NOMO-1 treated with dmso at 0.1 percent for 144 hours (cell line): ENCODE results near the gene PLEKHA4.

Source experiments
- DNase-seq: peaks from one replicate; lab custom pipeline; 2025; ENCODE audit not compliant: unreplicated experiment; lab: John Stamatoyannopoulos, UW

Gene PLEKHA4

DNA sequence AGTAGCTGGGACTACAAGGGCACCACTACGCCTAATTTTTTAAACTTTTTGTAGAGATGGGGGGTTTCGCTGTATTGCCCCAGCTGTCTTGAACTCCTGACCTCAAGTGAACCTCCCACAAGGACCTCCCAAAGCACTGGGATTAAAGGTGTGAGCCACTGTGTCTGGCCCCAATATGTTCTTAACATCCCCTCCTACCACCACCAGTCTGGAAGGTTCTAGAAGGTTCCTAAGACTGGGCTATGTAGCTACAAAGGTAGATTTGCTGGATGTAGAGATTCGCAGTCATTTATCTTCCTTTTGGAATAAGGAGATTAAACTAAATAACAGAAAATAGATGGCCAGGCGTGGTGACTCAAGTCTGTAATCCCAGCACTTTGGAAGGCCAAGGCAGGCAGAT is 37.5 kb downstream of the PLEKHA4 start:
- DNase-seq, result no peak

DNA sequence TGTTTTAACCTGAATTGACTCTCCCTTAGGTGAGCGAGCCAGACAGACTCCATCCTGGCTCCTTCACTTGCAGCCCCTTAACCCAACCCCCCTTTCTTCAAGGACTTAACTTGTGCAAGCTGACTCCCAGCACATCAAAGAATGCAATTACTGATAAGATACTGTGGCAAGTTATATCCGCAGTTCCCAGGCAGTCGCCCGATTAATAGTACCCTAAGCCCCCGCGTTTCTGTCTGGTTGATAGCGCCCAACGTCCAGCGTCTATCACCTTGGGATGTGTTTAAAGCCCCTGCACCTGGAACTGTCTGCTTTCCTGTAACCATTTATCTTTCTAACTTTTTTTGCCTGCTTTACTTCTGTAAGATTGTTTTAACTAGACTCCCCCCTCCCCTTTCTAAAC is 38.3 kb downstream of the PLEKHA4 start:
- no peak for DNase-seq

DNA sequence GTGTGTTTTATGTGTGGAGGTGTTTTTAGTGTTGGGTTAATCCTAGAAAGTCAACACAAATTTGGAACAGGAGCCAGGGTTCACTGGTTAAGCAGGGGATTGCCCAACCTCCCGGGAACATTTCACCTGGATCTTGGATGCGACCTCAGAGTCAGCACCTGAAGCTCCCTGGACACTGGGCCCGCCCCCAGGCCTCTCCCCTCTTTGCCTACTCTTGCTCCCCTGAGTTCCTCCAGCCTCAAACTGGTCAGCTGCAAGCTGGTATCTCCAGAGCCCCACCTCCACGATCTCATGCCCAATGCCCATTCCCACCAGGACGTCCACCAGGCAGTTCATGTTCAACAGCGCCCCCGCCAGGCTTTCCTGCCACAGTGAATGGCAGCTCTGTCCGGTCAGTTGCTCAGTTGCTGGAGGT is 41.8 kb downstream of the PLEKHA4 start:
- DNase-seq, result no peak

DNA sequence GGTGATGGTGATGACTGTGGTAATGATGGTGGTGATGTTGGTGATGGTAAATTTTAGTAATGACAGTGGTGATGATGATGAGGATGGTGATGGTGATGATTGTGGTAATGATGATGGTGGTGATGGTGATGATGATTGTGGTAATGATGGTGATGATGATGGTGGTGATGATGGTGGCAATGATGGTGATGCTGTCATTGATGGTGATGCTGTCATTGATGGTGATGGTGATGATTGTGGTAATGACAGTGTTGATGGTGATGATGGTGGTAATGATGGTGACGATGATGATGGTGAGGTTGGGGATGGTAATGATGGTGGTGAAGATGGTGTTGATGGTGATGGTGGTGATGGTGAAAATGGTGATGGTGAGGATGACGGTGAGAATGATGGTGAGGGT is 45.9 kb downstream of the PLEKHA4 start:
- no peak for DNase-seq

DNA sequence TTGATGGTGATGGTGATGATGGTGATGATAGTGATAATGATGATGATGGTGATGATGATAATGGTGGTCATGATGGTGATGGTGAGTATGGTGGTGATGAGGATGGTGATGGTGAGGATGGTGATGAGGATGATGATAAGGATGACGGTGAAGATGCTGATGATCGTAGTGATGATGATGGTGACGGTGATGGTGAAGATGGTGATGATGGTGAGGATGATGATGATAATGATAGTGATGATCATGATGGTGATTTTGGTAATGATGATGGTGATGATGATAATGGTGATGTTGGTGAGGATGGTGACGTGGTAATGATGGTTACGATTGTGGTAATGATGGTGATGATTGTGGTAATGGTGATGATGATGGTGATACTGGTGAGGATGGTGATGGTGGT is 46.8 kb downstream of the PLEKHA4 start:
- no peak for DNase-seq

DNA sequence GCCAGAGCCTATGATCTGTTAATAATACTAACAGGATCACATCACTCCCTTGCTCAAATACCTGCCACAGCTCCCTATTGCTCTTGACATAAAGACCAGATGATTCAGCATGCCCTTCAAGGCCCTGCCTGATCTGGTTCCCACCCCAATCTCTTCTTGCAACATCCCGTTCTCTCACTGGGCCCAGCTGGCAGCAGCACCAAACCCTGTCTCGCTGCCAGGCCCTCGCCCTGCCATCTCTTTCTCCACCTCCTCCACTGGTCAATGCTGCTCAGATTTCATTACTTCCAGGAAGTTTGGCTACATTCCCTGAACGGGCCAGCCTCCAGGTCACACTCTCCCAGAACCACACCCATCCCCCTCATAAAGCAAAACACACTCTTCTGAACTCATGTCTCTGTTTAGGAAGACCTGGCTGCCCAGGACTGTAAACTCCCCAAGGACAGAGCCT is 49.0 kb downstream of the PLEKHA4 start:
- no peak for DNase-seq

DNA sequence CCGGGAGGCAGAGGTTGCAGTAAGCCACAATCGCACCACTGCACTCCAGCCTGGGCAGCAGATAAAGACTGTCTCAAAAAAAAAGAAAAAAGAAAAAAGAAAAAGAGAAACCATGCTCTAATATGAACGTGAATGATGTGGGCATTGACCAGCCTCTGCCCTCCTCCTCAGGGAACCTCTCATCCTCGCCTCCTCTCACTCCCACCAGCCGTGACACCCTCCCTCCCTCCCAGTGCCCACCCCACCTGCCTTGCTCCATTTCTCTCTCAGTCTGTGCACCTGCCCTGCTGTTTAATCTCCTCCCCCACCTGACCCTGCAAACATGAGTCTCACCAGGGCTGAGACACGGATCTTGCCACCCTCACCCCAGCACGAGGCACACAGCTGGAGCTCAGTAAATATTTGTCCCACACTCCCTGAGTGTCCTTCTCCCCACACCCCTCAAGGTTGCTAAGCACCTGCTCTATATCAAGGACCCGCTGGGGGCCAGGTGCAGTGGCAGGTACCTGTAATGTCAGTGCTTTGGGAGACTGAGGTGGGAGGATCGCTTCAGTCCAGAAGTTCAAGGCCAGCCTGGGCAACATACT is 50.1 kb downstream of the PLEKHA4 start:
- DNase-seq, result no peak

DNA sequence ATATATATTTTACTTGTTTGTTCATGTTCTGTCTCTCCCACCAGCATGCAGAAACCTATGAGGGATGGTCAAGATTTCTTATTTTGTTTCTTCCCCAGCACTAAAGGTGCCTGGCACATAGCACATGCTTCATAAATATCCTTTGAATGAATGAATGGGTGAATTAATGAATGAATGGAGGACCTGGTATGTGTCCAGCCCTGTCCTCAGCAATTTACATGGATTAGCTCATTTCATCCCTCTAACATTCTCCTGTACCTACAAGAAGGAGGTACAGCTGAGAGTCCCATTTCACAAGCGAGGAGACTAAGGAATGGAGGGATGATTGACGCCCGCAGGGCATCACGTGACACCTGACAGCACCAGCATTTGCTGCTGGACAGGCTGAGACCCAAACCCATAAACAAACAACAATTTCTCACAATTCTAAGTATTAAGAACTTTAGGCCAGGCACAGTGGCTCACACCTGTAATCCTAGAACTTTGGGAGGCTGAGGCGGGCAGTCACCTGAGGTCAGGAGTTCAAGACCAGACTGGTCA is 50.8 kb downstream of the PLEKHA4 start:
- DNase-seq, result no peak

DNA sequence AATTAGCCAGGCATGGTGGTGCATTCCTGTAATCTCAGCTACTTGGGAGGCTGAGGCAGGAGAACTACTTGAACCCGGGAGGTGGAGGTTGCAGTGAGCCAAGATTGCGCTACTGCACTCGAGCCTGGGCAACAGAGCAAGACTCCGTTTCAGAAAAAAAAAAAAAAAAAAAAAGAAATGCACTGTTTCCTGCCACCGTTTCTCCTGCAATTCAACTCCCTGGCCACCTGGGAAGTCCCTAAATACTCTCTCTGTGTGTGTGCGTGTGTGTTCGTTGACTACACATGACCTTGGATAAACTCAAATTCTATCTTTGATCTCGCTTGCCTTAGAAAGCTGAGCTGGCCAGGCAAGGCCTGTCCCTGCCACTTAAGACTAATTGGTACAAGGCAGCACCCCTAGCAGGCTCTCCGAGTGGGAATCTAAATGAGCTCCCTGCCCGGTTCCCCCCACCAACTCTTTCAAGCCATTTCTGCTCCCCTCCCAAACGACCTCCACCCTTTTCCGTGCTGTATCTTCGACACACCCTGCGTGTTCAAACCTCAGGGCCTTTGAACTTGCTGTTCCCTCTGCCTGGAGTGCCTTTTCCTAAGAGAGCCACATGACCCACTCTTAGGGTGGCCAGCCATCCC is 52.4 kb downstream of the PLEKHA4 start:
- DNase-seq, result no peak

DNA sequence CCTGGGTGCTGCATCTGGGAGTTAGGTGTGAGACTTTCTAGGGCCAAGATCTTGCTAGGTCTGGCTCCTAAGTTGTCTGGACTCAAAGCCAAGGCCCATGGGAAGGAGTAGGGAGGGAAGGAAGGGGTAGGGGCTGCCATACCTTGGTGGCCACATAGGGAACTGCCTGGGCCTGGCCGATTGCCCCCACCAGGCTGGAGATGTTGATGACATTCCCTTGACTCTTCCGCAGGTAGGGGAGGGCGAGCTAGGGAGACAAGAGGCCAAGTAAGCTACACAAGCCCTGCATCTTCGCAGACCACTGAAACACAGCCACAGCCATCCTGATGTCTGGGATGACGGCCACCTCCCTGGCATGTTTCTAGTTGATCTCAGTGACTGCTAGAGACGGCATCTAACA is 53.5 kb downstream of the PLEKHA4 start:
- DNase-seq, result no peak

DNA sequence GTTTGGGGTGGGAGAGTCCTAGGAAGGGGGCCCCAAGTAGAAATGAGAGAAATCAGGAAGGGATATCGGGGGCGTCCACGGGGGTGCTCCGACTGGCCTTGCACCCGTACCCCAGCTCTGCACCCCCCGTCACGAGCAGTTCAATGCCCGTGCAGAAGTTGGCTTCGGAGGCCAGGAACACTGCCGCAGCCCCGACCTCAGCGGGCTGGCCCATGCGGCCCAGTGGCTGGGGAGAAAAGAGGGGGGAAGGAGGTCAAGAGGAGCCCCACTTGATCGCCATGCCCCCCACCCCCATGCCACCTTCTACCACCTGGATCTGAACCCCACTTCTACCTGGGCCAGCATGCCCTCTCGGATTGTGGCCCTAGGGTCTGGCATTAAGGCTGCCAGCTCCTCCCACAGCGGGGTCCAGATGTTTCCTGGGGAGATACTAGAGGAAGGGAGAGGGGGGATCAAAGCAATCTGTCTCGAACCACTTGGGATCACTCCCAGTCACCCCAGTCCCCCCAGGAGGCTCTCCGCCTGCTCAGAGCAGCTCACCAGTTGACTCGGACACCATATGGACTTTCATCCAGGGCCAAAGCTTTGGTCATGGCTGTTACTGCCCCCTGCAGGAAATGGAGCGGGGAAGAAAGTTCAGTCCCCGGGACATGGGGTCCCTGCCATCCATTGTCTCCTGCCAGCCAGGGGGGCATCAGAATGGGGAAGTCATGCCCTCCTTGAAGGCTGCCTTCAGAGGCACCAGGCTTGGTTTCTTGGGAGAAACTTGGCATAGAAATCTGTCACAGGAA is 55.1 kb downstream of the PLEKHA4 start:
- no peak for DNase-seq

DNA sequence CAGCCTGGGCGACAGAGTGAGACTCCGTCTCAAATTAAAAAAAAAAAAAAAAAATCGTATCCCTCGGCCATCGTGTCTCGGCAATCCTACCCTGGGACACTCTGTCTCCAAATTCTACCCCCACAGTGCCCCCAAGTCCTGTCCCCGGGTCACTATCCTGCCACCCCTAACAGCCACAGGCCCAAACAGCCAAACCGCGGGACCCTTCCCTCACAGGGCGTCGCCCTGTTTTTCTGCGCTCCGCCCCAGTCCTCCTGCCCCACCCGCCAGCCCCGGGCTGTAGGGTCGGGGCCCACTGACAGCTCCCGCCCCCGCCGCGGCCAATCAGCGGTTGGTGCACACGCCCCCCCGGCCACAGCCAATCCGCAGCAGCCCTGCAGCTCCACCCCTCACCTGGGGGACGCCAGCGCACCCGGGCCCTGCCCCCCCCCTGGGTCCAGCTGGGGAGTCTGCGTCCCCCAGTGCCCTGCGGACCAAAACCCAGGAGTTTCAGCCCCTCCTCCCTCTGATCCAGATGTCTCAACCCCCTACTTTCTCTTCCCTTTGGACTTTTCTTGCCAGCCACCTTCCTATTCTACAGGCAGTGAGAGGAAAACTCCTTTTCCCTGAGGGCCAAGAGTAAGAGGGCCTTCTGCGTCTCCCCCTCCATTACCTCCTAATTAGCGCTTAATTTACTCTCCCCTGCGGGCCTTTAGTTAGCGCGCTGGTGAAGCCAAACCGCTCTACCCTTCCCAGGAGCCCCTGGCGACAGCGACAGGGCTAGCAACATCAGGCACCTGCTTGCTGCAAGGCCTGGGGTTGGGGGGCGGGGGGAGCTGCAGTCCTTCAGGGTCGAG is 56.1 kb downstream of the PLEKHA4 start:
- peak; percentile 65 for DNase-seq

DNA sequence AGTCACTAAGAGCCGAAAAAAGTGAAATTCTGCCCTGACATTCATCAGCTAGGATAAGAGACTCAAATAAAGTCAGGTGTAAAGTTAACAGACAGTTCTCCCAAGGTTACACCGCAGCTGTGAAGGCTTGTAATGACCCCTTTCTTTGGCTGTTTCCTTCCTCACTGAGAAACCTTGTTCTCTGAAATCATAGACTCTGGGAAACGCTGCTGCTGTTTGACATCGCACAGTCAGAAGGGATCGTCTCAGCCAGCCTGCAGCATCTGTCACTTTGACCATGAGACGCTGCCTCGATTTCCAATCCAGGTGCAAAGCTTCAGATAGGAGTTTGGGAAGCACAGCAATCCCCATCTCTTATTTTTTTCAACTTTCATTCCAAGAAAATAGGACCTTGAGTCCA is 58.3 kb downstream of the PLEKHA4 start:
- DNase-seq, result no peak

DNA sequence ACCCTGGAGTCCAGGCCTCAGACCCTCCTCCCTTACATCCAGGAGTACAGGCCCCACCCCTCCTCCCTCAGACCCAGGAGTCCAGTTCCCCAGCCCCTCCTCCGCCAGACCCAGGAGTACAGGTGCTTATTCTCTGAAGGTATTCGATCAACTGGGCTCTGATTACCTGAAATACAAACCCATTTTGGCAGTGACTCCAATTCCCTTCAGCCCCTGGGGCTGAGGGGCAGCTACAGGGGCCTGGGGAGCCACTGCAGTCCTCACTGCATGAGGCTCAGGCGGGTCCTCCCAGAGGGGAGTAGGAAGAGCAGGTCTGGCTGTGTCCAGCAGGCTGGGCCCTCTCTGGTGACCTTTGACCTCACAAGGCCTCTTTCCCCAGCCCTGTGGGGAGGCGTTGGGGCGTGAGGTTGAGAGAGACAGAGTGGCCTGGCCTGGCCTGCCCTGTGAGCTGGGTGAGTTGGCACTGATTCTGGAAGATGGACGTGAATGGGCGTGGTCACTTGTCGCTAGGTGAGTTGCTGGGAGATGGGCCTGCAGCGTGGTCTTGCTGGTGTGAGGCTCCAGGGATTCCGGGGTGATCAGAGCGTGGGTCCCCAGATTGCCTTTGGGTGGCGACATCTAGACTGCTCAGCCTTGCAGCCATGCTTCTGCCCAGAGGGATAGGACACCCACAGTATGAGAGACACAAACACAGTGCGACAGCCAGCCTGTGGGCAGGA is 60.7 kb downstream of the PLEKHA4 start:
- no peak for DNase-seq

DNA sequence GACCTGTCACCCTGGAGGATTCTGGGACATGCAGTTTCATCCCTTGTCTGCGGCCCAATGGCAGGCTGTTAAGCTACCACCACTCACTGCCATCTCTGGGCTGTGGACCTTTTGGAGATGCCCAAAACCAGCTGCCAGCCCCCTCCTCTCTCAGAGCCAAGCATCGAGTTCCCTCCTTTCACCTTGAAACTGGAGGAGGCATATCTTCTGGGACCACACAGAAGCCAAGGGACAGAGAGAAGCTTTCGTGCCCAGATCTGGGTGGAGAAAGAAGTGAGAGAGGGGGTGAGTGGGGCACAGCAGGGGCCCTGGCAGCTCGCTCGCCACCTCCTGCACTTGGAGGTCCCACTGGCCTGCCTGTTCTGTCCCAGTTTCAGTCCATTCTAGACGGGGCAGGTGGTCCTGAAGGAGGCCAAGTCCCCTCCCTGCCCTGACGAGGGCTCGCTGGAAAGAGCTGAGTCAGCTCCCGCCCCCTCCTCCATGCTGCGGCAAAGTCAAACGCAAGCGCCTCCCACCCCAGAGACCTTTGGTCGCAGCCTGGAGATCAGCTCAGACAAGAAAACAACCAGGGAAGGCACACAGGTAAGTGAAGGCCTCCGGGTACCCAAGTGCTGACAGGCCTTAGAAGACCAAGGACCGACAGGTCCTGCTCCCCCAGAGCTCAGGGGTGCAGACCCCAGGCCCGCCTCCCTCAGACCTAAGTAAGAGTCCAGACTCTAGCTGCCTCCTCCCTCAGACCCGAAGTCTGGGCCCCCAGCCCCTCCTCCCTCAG is 61.4 kb downstream of the PLEKHA4 start:
- DNase-seq, result no peak

DNA sequence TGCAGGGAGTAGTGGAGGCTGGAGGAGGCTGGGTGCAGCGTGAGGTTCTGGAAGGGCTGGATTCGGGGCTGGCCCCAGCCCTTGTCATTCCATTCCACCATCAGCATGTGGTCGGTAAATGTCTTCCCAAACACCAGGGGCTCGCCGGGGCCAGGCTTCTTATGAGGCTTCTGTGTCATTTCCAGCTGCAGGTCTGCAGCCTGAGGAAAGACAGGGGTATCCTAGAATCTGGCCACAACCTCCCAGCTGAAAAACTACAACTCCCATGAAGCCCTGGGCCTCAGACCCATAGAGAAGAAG is 61.9 kb downstream of the PLEKHA4 start:
- DNase-seq, result no peak

DNA sequence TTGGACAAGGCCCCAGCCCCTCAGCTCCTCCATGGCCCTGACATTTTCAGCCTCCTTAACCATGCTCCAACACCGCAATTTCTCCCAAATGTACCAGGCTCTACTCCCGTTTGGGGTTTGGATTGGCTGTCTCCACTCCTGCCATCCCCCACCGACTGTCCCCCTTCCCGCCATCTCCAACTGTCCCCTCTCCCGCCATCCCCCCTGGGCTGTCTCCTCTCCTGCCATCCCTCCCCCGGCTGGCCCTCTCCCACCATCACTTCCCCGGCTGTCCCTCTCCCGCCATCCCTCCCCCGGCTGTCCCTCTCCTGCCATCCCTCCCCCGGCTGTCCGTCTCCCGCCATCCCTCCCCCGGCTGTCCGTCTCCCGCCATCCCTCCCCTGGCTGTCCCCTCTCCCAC is 63.0 kb downstream of the PLEKHA4 start:
- DNase-seq, result no peak

DNA sequence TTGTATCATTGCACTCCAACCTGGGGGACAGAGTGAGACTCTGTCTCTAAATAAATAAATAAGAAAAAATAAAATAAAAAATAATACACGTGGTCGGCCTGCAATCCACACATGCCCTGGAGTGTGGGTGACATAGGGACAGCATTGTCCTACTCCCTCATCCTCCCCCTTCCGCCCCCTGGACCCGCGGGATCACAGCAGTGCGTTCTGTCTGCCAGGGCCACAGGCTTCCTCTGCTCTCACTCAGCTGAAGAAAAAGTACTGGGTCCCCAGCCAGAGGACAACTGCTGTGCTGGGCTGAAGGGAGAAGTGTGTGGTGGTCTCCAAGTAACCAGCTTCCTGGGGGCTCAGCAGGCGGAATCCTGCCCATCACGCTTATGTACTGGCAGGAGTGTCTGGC is 63.9 kb downstream of the PLEKHA4 start:
- DNase-seq, result no peak

DNA sequence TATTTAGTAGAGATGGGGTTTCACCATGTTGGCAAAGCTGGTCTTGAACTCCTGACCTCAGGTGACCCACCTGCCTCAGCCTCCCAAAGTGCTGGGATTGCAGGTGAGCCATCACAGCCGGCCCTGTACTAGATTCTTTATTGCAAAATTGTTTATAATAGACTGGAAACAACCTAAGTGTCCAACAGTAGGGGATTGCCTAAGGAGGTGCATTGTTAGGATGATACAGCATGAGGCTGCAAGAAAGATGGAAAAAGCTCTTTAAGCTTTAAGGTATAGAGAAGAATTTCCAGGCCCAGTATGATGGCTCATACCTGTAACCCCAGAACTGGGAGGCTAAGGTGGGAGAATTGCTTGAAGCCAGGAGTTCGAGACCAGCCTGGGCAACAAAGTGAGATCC is 65.8 kb downstream of the PLEKHA4 start:
- DNase-seq, result no peak
